PC-3 (cell line): ENCODE measurements around the gene MXD3.

Experiments
- EZH2 ChIP-seq: fragments of 300-600 bp; sonication (generic); IDR thresholded peaks from one replicate; pipeline ENCODE4 v1.6.1; 2017; ENCODE audit warnings: antibody characterized with exemption, mild to moderate bottlenecking, low read length; ENCODE audit not compliant: unreplicated experiment
- EZH2phosphoT487 ChIP-seq: fragments of 300-600 bp; sonication (generic); IDR thresholded peaks from 2 replicates; pipeline ENCODE4 v1.6.1; 2018; ENCODE audit warnings: mild to moderate bottlenecking, antibody characterized with exemption, low read length, borderline replicate concordance
- TF ChIP-seq, protein P1 (sequence below): fragments of 300-600 bp; sonication (generic); conservative IDR thresholded peaks from 2 replicates; pipeline ENCODE4 v1.5.1; 2017; ENCODE audit warnings: antibody characterized with exemption, low read depth, mild to moderate bottlenecking, low read length

DNA sequence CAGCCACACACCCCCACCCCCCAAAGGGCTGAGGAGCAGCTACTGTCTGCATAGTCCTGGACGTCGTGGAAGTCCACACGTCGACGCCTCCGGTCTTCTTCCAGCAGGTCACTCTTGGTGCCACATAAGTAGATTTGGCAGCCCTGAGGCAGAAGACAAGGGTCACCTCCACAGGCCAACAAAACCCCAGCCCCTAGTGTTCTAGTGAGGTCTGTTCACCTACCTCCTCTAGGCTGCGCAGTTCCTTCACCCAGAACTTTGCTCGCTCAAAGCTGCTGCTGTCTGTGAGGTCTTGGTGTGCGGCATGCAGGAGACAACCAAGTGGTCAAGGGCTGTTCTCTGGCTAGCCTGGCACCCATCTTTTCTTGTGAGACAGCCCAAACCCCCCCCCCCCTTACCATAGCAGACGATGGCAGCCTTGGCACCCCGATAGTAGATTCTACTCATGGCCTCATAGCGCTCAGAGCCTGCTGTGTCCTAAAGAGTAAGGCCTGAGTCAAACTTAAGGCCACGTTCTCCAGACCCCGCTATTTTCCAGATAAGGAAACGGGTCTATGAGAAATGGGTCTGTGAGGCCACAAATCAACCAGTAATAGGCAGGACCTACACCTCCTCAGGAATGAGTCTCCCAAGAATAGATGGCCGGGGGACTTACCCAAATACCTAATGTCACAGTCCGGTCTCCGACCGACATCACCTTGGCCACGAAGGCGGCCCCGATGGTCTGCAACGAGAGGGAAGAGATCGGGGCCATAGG is 9.2 kb downstream of the MXD3 start:
- no peak for TF ChIP-seq EZH2
- TF ChIP-seq, protein P1, sequence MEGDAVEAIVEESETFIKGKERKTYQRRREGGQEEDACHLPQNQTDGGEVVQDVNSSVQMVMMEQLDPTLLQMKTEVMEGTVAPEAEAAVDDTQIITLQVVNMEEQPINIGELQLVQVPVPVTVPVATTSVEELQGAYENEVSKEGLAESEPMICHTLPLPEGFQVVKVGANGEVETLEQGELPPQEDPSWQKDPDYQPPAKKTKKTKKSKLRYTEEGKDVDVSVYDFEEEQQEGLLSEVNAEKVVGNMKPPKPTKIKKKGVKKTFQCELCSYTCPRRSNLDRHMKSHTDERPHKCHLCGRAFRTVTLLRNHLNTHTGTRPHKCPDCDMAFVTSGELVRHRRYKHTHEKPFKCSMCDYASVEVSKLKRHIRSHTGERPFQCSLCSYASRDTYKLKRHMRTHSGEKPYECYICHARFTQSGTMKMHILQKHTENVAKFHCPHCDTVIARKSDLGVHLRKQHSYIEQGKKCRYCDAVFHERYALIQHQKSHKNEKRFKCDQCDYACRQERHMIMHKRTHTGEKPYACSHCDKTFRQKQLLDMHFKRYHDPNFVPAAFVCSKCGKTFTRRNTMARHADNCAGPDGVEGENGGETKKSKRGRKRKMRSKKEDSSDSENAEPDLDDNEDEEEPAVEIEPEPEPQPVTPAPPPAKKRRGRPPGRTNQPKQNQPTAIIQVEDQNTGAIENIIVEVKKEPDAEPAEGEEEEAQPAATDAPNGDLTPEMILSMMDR = peak; percentile 40; the same call in 1 of the 2 replicates
- no peak for TF ChIP-seq EZH2phosphoT487
